Vagina (tissue), 2 donors: ENCODE results near the gene GPR176.

Experiments
- CTCF ChIP-seq, 3 experiments: fragments of 450-650 bp in 2 of 3; fragments of 200-600 bp in 1 of 3; sonication (generic) in 1 of 3; IDR thresholded peaks; one replicate each; pipeline ENCODE4 v1.5.1; 2017 to 2019; ENCODE audit warnings: antibody characterized with exemption in 3 of 3, mild to moderate bottlenecking in 2 of 3, moderate library complexity in 2 of 3
- POLR2AphosphoS5 ChIP-seq, 2 donors: sonication (generic); formaldehyde crosslinking; IDR thresholded peaks; one replicate each; pipeline ENCODE4 v1.9.0; 2017; ENCODE audit warnings: antibody characterized with exemption in 2 of 2, mild to moderate bottlenecking in 2 of 2, low read depth in 1 of 2; ENCODE audit not compliant: insufficient read depth in 1 of 2

GRCh38 chr15:39869254-39869653 is 50.8 kb downstream of the GPR176 start:
- no peak for TF ChIP-seq POLR2AphosphoS5 (IDR thresholded peaks at IDR 0.05; ENCODE audit: insufficient read depth in 1 of 2, low read depth in 1 of 2)
- TF ChIP-seq CTCF (IDR thresholded peaks at IDR 0.05) = no peak
